Measurements from ENCODE around the gene CIRBP.

Gene CIRBP

DNA sequence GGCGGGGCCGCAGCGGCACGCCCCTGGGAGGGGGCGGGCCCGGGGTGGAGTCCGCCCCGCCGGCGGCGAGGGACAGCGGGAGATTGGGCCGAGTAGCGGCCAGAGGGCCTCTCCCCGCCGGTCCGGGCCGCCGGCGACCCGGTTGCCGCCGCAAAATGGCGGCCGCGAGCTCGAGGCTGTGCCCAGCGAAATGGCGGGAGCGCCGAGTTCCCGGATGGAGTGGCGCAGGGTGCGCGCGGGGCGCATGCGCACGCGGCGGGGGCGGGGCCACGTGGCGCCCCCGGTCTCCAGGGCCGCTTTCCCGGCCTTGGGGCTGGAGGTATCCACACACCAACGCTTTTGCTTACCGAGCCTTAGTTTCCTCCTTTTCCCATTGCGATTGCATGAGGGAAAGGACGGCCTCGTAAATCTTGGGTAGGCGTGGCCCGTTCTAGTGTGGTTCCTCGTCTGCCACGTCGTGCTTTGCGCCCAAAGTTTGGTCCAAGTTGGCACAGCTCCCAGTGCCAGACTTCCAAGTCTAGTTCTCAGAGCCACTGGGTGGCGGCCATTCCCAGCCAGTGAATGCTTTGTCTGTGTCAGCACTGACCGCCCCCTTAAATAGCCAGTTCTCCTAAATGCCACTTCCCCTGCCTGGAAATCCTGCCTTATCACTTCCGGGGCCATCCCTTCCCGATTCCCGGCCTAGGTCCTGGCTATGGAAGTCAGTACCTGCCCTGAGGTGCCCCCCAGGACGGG is 513 bp downstream of the CIRBP start:
- DNase-seq: peak; percentile 94

DNA sequence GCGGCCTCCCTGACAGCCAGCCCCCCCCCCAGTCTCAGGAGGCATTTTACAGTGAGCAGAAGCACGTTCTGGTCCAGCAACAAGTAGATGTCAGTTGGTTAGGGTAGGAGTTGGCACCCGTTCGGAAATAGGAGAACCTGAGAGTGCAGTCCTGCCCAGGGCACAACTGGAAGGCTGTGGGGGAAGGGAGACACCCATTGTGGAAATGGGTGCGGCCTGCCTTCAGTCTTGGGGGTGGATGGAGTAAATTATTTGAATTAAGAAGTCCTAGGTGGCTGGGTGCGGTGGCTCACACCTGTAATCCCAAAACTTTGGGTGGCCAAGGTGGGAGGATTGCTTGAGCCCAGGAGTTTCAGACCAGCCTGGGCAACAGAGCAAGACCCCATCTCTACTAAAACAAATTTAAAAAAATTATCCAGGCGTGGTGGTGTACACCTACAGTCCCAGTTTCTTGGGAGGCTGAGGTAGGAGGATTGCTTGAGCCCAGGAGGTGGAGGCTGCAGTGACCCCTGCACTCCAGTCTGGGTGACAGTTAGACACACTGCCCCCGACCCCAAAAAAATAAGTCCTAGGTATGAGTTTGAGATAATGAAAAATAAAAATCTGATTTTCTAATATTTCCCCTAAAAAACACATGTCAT is 1.2 kb downstream of the CIRBP start:
- DNase-seq: no peak

DNA sequence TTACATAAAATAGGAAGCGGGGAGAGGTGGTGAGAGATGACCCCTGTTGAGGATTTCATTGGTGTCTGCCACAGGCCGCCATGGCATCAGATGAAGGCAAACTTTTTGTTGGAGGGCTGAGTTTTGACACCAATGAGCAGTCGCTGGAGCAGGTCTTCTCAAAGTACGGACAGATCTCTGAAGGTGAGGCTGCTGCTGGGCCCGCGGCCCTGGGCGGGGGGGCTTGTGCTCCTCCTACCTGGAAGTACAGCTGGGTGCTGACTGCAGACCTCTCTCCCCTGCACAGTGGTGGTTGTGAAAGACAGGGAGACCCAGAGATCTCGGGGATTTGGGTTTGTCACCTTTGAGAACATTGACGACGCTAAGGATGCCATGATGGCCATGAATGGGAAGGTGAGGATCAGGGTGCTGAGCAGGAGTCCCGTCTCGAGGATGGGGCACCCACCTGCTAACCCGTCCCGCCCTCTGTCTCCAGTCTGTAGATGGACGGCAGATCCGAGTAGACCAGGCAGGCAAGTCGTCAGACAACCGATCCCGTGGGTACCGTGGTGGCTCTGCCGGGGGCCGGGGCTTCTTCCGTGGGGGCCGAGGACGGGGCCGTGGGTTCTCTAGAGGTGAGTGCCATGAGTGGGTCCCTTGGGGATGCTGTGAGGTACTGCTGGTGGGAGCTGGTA is 1.9 kb downstream of the CIRBP start:
- DNase-seq: no peak

DNA sequence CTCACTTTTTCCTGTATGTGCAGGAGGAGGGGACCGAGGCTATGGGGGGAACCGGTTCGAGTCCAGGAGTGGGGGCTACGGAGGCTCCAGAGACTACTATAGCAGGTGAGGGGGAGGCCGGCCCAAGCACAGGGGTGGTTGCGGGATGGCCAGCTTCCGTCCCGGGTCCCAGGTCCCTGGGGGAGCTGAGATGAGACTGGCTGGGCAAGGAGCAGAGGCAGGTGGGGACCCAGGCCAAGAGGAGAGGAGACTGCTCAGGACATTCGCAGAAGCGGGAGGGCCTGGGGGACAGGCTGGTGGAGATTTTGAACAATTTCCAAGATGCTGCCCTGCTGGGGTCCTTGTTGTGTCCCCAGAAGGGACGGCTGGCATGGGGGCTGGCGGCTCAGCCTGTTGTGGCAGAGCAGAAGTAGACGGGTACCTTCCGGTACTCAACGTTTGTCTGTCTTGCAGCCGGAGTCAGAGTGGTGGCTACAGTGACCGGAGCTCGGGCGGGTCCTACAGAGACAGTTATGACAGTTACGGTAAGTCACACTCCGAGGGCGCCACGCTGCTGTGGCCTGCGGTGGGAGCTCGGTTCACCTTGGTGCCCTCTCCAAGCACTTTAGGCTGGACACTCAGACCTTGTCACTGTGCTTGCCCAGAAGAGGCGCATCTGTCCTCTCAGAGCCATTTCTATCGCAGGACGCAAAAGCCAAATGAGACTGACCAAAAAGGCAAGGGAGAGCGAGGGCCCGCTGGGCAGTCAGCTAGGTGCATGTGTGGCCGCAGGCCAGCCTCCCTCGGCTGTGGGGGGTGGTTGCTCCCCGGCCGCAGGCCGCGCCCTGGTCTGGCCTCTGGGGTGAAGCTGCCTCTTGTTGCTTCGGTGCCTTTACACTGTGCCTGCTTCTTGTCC is 2.6 kb downstream of the CIRBP start:
- DNase-seq: no peak

DNA sequence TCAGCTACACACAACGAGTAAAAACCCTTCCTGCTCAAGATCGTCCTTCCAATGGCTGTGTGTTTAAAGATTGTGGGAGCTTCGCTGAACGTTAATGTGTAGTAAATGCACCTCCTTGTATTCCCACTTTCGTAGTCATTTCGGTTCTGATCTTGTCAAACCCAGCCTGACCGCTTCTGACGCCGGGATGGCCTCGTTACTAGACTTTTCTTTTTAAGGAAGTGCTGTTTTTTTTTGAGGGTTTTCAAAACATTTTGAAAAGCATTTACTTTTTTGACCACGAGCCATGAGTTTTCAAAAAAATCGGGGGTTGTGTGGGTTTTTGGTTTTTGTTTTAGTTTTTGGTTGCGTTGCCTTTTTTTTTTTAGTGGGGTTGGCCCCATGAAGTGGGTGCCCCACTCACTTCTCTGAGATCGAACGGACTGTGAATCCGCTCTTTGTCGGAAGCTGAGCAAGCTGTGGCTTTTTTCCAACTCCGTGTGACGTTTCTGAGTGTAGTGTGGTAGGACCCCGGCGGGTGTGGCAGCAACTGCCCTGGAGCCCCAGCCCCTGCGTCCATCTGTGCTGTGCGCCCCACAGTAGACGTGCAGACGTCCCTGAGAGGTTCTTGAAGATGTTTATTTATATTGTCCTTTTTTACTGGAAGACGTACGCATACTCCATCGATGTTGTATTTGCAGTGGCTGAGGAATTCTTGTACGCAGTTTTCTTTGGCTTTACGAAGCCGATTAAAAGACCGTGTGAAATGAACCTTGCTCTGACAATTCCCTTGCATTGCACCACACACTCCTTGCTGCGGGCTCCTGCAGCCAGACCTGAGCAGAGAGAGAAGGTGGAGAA is 3.5 kb downstream of the CIRBP start:
- DNase-seq: no peak

DNA sequence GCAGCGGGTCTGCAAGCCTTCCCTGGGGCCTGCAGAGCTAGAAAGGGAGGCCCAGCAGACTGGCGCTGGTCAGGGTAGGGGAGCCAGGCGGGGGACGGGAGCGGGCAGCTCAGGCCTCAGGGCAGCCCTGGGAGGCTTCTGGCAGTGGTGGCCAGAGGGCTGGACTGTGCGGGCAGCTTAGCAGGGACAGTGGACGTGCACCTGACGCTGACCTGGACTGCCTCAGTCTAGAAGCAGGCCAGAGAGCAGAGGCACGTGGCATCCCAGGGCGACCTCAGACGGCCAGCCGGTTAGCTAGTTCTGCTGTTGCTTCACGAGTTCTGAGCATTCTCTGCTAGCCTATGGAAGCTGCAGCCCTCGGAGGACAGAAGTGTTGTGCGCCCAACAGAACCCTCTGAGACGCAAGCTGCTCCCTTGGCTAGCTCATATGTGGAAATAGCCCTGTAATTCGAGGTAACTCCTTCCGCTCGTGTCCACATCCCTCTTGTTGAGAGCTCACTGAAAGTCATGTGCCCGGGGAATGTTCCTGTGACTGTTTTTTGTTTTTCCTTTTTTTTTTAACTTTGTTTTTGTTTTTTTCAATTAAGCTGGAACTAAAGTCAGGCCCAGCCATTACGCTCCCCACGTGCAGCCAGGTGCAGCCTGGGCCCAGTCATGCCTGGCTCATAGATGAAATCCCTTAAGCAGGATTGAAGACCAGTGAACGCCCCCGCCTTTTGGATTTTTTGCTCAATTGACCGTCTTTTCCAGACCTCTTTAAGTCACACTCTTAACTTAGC is 4.3 kb downstream of the CIRBP start:
- DNase-seq: no peak

DNA sequence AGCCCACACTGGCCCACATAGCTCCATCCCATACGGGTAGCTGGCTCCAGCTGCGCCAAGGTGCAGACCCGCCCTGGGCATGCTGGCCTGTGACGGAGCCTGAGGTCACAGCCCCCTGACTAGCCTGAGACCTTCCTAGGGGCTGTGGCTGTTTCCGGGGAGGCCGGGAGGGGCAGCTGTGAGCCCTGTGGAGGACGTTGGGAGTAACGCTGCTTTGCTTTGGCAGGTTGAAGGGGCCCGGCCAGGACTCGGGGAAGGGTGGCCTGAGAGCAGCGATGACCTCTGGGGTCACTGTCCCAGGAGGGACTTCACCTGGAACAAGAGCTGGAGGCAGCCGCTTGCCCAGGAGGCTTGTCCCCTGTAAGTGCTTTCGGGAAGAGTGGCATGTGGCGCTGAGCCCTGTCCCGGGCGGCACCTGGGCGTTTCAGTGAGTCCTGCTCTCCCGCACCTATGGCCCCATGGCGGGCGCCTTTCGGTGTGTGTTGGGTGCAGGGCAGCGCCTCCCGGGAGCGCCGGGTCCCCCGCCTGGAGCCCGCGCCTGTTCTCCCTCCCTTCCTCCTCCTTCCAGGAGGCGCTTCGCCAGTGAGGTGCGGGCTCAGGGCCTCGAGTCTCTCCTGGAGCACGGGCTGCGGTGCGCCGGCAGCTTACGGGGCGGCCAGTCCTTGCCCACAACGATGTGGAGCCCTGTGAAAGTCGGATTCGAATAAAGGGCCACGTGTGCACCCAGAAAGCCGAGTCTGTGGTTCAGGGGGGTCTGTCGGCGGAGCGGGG is 5.1 kb downstream of the CIRBP start:
- DNase-seq: no peak

DNA sequence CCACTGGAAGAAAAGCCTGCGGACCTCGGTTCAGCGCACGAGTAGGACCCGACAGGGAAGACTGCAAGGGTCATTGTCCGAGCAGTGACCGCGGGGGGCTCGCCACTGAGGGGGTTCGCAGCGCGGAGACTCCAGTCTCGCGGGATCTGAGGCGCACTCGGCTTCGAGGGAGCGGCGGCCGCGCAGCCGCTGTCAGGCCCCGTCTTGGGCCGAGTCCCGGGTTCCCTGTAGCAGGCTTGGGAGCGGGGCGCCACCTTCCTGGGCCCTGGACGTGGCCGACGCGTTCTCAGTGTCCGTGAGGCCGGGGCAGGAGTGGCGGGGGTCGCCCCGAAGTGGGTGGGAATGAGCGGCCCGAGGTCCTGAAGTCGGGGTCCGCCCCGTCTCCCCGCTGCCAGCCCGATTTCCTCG is 5.7 kb downstream of the CIRBP start:
- no peak for DNase-seq

DNA sequence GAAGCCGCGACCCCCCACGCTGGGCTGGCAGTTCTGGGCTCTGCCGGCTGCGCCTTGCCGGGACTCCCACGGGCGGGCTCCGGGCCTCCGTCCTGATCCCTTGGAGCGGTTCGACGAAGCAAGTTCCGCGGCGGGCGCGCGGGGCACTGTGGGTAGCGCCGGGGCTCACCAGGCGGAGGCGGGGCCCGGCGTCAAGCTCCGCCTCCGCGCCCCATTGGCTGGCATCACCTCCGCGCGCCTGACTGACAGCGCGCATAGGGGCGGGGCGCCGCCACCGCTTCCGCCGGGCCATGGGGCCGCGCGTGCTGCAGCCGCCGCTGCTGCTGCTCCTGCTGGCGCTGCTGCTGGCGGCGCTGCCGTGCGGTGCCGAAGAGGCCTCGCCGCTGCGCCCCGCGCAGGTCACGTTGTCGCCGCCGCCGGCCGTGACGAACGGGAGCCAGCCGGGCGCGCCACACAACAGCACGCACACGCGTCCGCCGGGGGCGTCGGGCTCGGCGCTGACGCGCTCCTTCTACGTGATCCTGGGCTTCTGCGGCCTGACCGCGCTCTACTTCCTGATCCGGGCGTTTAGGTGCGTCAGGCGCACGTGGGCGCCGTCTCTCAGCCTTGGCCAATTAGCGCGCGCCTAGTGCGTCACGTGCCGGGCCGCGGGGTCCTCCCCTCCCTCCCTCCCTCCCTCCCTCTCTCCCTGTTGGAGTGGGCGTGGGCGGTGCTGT is 6.3 kb downstream of the CIRBP start, which contains the start of gene FAM174C:
TSS of gene FAM174C (plus strand) at position 271 of the 716 bp plus-strand sequence. CDS start at position 291, 20 bp downstream.
- peak; percentile 96 for DNase-seq

DNA sequence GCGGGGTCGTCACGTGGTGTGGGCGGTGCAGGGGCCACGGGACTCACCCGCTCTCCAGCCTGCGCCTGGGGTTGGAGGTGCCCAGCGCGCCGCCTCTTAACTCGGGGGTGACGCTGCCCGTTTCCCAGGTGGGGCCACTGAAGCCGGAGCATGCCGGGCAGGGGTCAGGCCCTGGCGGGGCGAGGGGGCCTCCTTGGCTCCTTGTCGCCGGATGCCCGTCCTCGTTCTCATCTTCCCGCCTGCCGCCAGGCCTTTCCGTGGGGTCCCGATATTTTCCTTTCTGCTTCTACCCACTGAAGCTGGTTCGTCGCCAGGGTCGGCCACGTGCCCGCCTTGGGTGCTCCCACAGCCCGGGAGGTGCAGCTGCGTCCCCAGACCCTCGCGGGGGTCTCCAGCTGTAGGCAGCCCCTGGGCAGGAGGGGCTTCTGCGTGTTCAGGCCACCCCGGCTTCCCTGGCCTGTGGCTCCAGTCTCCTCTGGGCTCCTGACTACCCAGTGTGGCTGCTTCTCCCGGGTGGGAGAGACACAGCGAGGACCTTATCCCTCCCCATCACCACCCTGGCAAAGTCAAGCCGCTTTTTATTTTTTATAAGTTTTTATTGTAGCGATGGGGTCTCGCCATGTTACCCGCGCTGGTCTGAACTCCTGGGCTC is 7.0 kb downstream of the CIRBP start:
- DNase-seq: no peak

DNA sequence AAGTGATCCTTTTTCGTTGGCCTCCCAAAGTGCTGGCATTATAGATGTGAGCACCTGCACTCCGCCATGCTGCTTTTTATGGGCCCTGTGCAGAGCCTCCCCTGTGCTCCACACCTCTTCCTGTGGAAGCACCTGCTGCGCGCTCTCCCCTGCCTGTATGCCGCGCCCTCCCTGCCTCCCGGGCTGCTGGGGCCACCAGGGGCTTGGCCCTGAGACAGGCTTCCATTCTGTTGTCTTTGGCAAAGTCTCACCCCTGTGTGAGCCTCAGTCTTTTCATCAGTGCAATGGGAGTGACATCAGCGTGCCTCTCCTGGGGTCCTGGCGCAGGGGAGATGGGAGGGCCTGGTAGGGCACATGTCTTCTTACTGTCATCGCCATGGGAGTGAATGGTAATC is 7.5 kb downstream of the CIRBP start:
- no peak for DNase-seq

DNA sequence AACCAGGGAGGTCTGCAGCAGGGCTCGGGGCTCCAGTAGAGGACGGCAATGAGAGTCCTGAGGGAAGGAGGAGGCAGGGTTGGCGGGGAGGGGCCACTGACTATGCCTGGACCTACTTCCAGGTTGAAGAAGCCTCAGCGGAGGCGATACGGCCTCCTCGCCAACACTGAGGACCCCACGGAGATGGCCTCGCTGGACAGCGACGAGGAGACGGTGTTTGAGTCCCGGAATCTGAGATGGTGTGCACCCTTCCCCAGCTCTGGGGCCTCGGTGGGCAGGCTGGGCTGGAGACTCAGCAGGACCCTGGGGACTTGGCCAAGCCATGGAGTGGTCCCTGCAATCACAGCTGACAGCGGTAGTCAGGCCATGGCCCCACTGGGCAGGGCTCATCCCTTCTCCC is 7.9 kb downstream of the CIRBP start:
- no peak for DNase-seq

DNA sequence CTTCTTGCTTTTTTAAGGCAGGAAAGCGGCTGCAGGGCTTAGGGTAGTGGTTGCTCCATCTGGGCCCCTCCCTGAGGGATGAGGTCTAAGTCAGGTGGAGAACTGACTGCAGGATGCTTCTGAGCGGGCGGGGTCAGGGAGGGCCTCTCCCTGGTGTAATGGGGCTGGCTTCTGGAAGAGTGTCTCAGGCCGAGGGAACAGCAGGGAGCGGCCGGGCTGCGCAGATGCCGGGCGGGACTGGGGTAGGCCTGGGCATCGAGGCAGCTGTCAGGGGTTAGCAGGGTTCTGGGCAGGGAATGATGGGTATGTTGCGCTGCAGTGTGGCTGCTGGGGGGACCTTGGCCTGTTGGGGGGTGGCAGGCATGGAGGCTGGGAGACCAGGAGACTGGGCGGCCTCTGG is 8.9 kb downstream of the CIRBP start:
- DNase-seq: no peak

DNA sequence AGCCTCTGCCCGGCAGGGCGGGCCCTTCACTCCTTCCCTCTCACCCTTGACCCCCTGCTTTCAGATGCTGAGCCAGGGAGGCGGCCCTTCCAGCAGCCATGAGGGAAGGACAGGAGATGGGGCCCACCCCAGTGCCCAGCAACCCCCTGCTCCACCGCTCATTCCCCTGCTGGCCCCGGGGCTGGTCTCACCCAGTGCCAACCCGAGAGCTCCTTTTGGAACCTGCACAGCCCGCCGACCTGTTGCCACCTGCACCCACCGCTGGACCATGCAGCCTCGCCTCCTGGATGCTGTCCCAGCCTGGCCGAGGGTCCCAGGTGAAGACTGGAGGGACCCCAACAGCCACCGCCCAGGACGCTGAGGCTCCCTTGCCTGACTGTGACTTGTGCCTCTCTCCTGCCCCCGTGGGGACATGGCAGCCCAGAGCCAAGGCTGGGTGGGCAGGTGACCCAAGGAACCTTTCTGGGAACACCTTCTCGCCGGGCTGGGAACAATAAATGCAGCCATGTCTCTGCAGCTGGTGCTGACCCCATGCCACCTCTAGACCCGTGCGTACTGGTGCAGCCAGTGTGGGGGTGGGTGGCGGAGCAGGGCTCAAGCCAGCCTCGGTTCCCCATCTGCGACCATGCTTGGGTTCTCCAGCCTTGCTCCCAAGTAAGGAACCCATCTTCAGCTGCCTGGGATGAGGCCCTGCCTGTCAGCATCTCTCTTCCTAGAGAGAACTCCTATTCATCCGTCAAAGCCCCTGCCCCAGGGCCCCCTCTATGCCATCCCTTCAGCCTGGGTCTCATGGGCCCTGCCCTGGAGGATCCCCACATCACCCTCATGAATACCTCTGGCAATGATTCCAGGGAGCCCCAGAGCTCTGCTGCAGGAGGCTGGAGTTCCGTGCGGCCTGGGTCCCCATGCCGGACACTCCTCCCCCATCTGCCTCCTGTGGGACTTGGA is 9.9 kb downstream of the CIRBP start:
- no peak for DNase-seq

DNA sequence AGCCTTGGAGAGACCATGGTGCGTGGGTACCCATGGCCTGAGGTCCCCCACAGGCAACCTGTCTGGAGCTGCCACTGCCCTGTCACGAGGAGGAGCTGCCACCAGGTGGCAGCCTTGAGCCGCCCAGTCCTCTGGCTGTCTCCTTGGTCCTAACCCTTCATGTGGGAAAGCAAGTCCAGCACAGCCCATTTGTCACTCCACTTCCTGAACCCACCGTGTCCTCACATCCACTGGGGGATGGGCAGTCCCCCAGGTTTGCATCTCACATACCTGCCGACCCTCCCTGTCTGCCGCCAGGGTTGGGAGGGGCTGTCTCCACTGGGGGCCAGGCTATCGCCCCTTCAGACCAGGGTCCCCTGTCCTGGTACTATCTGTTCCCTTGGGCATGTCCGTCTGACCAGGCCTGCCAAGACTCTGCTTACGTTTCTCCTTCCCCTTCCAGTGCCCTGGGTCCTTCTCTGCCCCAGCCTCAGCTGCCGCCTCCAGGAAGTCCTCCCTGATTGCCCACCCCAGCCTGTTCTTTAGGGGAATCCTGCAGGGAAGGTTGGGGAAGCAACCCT is 10.7 kb downstream of the CIRBP start:
- peak; percentile 91 for DNase-seq

DNA sequence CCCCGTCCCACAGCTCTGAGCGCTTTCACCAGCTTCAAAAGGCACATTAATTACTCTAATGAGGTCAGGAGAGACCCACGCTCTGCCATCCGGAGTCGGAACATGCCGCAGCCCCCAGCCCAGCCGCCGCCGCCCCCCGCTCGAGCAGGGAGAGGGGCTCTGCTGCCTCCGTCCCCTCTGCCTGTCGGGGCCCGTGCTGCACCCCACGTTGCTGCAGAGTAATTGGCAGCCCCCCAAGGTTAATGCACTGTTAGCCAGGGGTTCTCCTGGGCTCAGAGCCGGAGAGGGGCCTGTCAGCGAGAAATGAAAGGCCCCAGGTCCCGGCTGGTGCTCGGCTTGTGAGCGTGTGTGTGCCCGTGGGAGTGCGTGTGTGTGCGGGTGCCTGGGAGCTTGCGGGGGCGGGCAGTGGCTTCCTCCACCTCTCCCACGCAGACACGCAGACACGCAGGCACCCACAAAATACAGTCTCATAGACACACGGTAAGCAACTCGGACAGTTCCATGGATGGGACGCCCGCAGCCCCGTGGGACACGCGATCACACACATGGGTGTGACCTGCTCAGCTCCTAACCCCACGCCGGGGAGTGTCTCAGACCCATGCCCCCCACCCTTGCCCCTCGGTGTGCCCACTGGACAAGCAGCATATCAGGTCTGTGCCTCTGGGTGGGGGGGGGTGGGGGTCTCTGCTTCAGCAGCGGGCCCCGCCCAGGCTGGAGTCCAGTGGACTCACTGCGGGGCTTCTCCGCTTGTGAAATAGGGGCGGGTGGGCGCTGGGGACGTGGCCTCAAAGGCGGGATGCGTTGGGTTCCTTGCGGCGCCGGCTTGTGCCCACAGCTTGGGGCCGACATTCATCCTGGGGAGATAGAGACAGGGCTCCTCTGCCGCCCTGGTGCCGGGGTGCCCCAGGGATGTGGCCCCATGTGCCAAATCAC is 11.8 kb downstream of the CIRBP start:
- no peak for DNase-seq

Measured in right forelimb (tissue), 1 donor.